Osteoblast (primary cell): Measurements from ENCODE around the gene KCNJ18. TPM values are rescaled to one million over a fixed set of nuclear protein-coding genes. Genes with fewer than 3 reads are reported as not detected.
"Not testable (repeated sequence)": the region's sequence is repeated elsewhere in the genome, so short reads cannot be mapped to it uniquely, and the experiment has no call there.

Experiments
- DNase-seq: peaks from one replicate; pipeline ENCODE4 v3.0.0; 2011; ENCODE audit warnings: low spot score, mixed read lengths; ENCODE audit not compliant: insufficient read length; ENCODE audit errors: missing footprints
- H2AFZ ChIP-seq: 2 replicates; pipeline ENCODE4 v1.6.0; 2011; ENCODE audit warnings: mild to moderate bottlenecking, low read length
- H3K27ac ChIP-seq: 2 replicates; pipeline ENCODE4 v1.5.1; 2011; ENCODE audit warnings: mild to moderate bottlenecking, low read depth, low read length, moderate library complexity
- H3K27me3 ChIP-seq: 2 replicates; pipeline ENCODE4 v1.6.0; 2012; ENCODE audit warnings: mild to moderate bottlenecking, control low read depth, inconsistent platforms, low read length, moderate library complexity; ENCODE audit not compliant: insufficient read depth
- H3K36me3 ChIP-seq: 2 replicates; pipeline ENCODE4 v1.5.1; 2011; ENCODE audit warnings: mild to moderate bottlenecking, low read length, control low read depth, moderate library complexity; ENCODE audit not compliant: insufficient read depth
- H3K4me1 ChIP-seq: 2 replicates; pipeline ENCODE4 v1.5.1; 2011; ENCODE audit warnings: mild to moderate bottlenecking, low read length, control low read depth, moderate library complexity; ENCODE audit not compliant: insufficient read depth
- H3K4me2 ChIP-seq: 2 replicates; pipeline ENCODE4 v1.6.0; 2011; ENCODE audit warnings: mild to moderate bottlenecking, low read length; ENCODE audit not compliant: insufficient read depth
- H3K4me3 ChIP-seq: fragments of 200-600 bp; sonication (generic); 3 replicates; pipeline ENCODE4 v1.5.1; 2012; ENCODE audit warnings: mild to moderate bottlenecking, low read length, inconsistent platforms; ENCODE audit not compliant: insufficient read depth
- H3K79me2 ChIP-seq: 2 replicates; pipeline ENCODE4 v1.6.0; 2012; ENCODE audit warnings: mild to moderate bottlenecking, low read length, control low read depth, inconsistent platforms; ENCODE audit not compliant: insufficient read depth
- H3K9me3 ChIP-seq: 2 replicates; pipeline ENCODE4 v1.5.1; 2011; ENCODE audit warnings: low read depth, low read length, control low read depth
- H4K20me1 ChIP-seq: 2 replicates; pipeline ENCODE4 v1.6.0; 2012; ENCODE audit warnings: mild to moderate bottlenecking, low read length, control low read depth; ENCODE audit not compliant: insufficient read depth
- total RNA-seq: library from RNA; depleted of rRNA; stranded (reverse); fragments of >200 nt; gene quantifications from 2 replicates; pipeline ENCODE4 v1.2.3, GENCODE V29; 2012
- TF ChIP-seq, protein P1 (sequence below): IDR thresholded peaks from 2 replicates; pipeline ENCODE4 v1.5.1; 2011; ENCODE audit warnings: mild to moderate bottlenecking, low read depth, low read length, moderate library complexity; ENCODE audit errors: extremely low read depth

Gene KCNJ18
- total RNA-seq, 1 donor: not detected

- H3K9me3 ChIP-seq: no peaks in the 10 kb centered on the region
- no peak overlapping the region for H2AFZ ChIP-seq
- peak; percentile 77 for DNase-seq
These were observed 13.8 kb upstream of the KCNJ18 start for GRCh38 chr17:21678393-21679081.

GRCh38 chr17:21679256-21680146 is 12.8 kb upstream of the KCNJ18 start:
- no peak overlapping the region for H3K27ac ChIP-seq
- H3K4me3 ChIP-seq: no peak overlapping the region
- H3K9me3 ChIP-seq: no peaks in the 10 kb centered on the region
- no peaks in the 10 kb centered on the region for H3K79me2 ChIP-seq
- H4K20me1 ChIP-seq: no peaks in the 10 kb centered on the region
- H3K36me3 ChIP-seq: no peaks in the 10 kb centered on the region
- H3K4me1 ChIP-seq: no peaks in the 10 kb centered on the region
- no peak overlapping the region for H2AFZ ChIP-seq
- H3K4me2 ChIP-seq: no peak overlapping the region
- TF ChIP-seq, protein P1, sequence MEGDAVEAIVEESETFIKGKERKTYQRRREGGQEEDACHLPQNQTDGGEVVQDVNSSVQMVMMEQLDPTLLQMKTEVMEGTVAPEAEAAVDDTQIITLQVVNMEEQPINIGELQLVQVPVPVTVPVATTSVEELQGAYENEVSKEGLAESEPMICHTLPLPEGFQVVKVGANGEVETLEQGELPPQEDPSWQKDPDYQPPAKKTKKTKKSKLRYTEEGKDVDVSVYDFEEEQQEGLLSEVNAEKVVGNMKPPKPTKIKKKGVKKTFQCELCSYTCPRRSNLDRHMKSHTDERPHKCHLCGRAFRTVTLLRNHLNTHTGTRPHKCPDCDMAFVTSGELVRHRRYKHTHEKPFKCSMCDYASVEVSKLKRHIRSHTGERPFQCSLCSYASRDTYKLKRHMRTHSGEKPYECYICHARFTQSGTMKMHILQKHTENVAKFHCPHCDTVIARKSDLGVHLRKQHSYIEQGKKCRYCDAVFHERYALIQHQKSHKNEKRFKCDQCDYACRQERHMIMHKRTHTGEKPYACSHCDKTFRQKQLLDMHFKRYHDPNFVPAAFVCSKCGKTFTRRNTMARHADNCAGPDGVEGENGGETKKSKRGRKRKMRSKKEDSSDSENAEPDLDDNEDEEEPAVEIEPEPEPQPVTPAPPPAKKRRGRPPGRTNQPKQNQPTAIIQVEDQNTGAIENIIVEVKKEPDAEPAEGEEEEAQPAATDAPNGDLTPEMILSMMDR: no peak
- DNase-seq: peak; percentile 63
- H3K27me3 ChIP-seq: no peaks in the 10 kb centered on the region

More at GRCh38 chr17:21678393-21679081, 13.8 kb upstream of the KCNJ18 start:
- H3K4me1 ChIP-seq: no peaks in the 10 kb centered on the region
- no peak overlapping the region for H3K4me3 ChIP-seq
- no peak overlapping the region for H3K27ac ChIP-seq
- no peak overlapping the region for H3K4me2 ChIP-seq
- H3K27me3 ChIP-seq: no peaks in the 10 kb centered on the region
- no peaks in the 10 kb centered on the region for H4K20me1 ChIP-seq
- no peaks in the 10 kb centered on the region for H3K79me2 ChIP-seq
- TF ChIP-seq, protein P1: no peak
- no peaks in the 10 kb centered on the region for H3K36me3 ChIP-seq

DNA sequence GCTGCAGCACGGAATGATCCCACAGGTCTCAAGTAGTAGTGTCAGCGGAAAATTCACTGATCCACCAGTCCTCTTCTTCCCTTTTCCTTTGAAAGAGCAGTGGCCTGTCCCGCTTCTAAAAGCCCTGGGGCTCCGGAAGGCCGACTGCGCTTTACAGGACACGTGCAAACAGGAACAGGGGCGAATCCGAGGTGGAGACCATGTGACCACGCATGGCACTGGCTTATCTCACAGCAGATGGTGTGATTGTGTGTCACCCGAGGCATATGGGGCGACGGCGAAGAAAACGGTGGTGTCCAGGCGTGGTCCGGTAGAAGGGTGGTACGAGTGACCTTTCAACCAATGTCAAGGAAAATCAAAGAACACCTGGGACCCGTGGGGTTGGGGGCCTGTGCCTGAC is 12.0 kb upstream of the KCNJ18 start:
- Histone ChIP-seq H3K27ac (no peak overlapping the region), H4K20me1 (no peaks in the 10 kb centered on the region), H3K36me3 (no peaks in the 10 kb centered on the region), H3K27me3 (no peaks in the 10 kb centered on the region), H3K9me3 (no peaks in the 10 kb centered on the region), H3K4me3 (no peak overlapping the region), H3K4me2 (no peak overlapping the region), H3K79me2 (no peaks in the 10 kb centered on the region), H3K4me1 (no peaks in the 10 kb centered on the region), H2AFZ (no peak overlapping the region)
- no peak for DNase-seq
- TF ChIP-seq, protein P1: no peak

DNA sequence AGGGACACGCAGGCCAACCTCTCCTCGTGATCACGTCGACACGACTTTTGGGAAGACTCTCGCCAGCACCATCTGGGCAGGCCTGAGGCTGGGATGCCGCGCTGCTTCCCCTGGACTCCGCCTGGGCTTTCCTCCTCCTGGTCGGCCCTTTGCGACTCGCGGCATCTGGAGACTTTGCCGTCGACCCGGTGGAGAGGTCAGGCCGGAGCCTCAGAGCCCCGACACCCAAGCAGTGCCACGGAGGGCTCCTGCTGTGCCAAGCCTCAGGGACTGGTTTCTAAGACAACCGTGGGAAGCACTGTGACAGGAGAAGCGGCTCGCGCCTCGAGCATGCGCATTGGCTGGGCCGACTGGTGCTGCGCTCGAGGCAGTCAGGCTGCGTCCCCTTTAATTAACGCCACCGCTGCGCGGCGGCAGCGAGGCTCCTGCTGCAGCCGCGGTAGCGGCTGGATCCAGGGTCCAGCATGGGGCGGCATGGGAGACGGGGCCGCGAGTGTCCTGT is 11.4 kb upstream of the KCNJ18 start:
- not testable (repeated sequence) for H3K4me3 ChIP-seq, H3K27me3 ChIP-seq, H3K4me2 ChIP-seq, H4K20me1 ChIP-seq, H3K9me3 ChIP-seq, H3K27ac ChIP-seq, H3K4me1 ChIP-seq, H3K79me2 ChIP-seq, DNase-seq, H2AFZ ChIP-seq, H3K36me3 ChIP-seq

GRCh38 chr17:21681576-21681975 is 10.7 kb upstream of the KCNJ18 start:
- H3K4me1 ChIP-seq, H3K4me2 ChIP-seq, H2AFZ ChIP-seq, H3K27ac ChIP-seq, H3K79me2 ChIP-seq, H3K27me3 ChIP-seq, H3K4me3 ChIP-seq, DNase-seq, H3K9me3 ChIP-seq, H4K20me1 ChIP-seq, H3K36me3 ChIP-seq: not testable (repeated sequence)

GRCh38 chr17:21682130-21682529 is 10.2 kb upstream of the KCNJ18 start:
- not testable (repeated sequence) for DNase-seq, H3K4me3 ChIP-seq, H3K79me2 ChIP-seq, H3K27me3 ChIP-seq, H3K4me1 ChIP-seq, H3K9me3 ChIP-seq, H3K36me3 ChIP-seq, H3K4me2 ChIP-seq, H4K20me1 ChIP-seq, H3K27ac ChIP-seq, H2AFZ ChIP-seq
